Measurements from ENCODE around the gene WDFY4. TPM values are rescaled to one million over a fixed set of nuclear protein-coding genes. Genes with fewer than 3 reads are reported as not detected.

Gene WDFY4
- total RNA-seq, 3 donors from 2014 or later = 2.3 to 7.0 (median 5.8) TPM

DNA sequence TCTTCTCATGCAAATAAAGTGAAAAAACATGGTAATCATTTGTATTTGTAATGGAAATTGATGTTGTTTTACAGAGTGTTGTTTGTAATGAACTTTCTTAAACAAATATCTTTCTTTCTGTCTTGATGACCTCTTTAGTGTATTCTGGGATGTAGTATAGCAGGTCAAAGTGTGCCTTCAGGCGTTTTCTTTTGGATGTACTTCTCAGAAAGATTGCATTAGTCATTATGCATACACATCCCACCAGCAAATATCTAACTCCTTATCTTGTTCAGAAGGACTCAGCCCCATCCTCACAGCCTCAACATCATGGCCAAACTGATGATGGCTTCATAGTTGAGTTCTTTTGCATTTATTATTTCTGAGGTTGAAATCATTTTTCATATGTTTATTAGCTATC, 130.3 kb downstream of the WDFY4 start:
- TF ChIP-seq, protein P1, sequence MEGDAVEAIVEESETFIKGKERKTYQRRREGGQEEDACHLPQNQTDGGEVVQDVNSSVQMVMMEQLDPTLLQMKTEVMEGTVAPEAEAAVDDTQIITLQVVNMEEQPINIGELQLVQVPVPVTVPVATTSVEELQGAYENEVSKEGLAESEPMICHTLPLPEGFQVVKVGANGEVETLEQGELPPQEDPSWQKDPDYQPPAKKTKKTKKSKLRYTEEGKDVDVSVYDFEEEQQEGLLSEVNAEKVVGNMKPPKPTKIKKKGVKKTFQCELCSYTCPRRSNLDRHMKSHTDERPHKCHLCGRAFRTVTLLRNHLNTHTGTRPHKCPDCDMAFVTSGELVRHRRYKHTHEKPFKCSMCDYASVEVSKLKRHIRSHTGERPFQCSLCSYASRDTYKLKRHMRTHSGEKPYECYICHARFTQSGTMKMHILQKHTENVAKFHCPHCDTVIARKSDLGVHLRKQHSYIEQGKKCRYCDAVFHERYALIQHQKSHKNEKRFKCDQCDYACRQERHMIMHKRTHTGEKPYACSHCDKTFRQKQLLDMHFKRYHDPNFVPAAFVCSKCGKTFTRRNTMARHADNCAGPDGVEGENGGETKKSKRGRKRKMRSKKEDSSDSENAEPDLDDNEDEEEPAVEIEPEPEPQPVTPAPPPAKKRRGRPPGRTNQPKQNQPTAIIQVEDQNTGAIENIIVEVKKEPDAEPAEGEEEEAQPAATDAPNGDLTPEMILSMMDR (IDR thresholded peaks at IDR 0.05) = no peak
- no peak for TF ChIP-seq POLR2AphosphoS5 (IDR thresholded peaks at IDR 0.05)
- no peak for TF ChIP-seq POLR2A (IDR thresholded peaks at IDR 0.05)

DNA sequence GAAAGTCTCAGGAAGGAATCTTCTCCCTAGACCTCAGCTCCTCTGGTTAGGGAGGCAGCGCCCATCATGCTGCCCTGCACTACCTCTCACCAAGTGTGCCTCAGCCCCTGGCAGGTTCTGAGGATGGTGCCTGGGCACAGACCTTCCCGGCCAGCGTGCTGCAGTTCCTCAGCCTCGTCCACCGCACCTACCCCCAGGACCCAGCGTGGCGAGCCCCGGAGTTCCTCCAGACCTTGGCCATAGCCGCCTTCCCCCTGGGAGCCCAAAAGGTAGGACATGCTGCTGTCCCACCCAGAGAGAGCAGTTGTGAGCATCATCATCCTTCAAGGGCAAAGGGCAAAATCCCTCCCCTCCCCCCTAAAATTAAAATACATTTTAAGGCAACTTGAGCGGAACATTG, 132.5 kb downstream of the WDFY4 start:
- H3K27ac ChIP-seq = no peak overlapping the region
- H3K4me3 ChIP-seq = no peak overlapping the region
- peaks cover 0 to 4% of the 10 kb centered on the region in 2 donors for H3K9me3 ChIP-seq
- intact Hi-C loops (cut with DNase I; ENCODE audit: low total_unique reads) = no loop called here
- TF ChIP-seq, protein P1 (IDR thresholded peaks at IDR 0.05) = no peak
- TF ChIP-seq POLR2A (IDR thresholded peaks at IDR 0.05) = no peak
- TF ChIP-seq POLR2AphosphoS5 (IDR thresholded peaks at IDR 0.05) = no peak
- H3K4me1 ChIP-seq = no peaks in the 10 kb centered on the region
- no peaks in the 10 kb centered on the region for H3K36me3 ChIP-seq
- no peaks in the 10 kb centered on the region for H3K27me3 ChIP-seq
- DNase-seq (ENCODE audit: low spot score in 2 of 2) = no peak

More for the DNA sequence above, 130.3 kb downstream of the WDFY4 start:
- H3K4me1 ChIP-seq = no peaks in the 10 kb centered on the region
- no peak for DNase-seq (ENCODE audit: low spot score in 2 of 2)
- H3K27ac ChIP-seq = no peak overlapping the region
- no peaks in the 10 kb centered on the region for H3K36me3 ChIP-seq
- intact Hi-C loops (cut with DNase I; ENCODE audit: low total_unique reads) = no loop called here
- H3K9me3 ChIP-seq = no peaks in the 10 kb centered on the region
- H3K4me3 ChIP-seq = no peak overlapping the region
- no peaks in the 10 kb centered on the region for H3K27me3 ChIP-seq

DNA sequence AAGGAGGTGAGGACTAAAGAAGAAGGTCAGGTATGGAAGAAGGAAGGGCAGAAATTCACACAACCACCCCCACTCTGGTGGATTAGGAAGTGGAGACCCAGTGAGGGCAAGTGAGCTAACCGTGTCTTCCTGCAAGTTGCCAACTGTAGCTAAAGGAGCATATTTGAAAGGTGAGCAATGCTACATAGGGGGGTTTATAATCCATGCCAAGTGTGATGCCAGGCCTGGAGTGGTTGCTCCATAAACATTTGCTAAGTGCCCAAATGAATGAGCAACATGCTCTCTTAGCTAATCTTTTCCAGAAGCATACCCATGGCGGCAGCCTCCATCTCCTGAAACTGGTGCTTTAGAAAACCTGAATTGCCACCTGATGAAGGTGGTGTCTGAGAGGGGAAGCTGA, 133.4 kb downstream of the WDFY4 start:
- Histone ChIP-seq H3K4me1 (no peaks in the 10 kb centered on the region), H3K27ac (no peak overlapping the region), H3K9me3 (peaks cover 0 to 4% of the 10 kb centered on the region in 2 donors), H3K27me3 (no peaks in the 10 kb centered on the region), H3K36me3 (no peaks in the 10 kb centered on the region), H3K4me3 (no peak overlapping the region)
- DNase-seq (ENCODE audit: low spot score in 2 of 2) = no peak
- TF ChIP-seq, protein P1 (IDR thresholded peaks at IDR 0.05) = no peak
- TF ChIP-seq POLR2AphosphoS5 (IDR thresholded peaks at IDR 0.05) (no peak), POLR2A (IDR thresholded peaks at IDR 0.05) (no peak)
- intact Hi-C loops (cut with DNase I; ENCODE audit: low total_unique reads) = no loop called here

DNA sequence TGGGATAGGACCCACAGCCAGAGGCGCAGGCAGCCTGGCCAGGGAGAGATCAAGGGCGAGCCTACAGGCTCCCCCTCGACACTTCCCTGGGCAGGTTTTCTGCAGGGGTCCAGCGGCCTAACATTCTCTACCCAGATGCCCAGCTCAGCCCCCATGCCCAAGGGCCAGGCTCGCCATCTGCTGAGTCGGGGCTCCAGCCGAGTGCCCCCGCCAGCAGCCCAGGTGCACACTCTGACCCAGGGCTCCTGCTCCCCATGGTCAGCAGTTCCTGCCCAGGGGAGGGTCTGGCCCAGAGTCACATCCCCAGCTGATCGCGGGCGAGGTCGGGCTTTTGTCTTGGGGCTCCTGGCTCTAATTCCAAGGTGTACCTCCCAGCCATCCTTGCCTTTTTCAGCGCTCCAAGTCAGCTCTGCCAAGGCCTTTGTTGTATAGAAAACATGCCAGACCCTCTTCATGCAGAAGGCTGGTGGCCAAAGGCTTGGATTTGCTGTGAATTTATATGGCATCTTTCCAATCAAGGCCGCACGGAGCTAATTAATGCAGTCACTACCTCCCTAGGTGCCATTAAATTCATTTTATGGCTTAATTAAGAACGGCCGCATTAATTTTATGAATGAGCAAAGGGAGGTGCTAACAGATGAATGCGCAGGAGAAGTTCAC, 134.3 kb downstream of the WDFY4 start:
- Histone ChIP-seq H3K4me3 (no peak overlapping the region), H3K27me3 (no peaks in the 10 kb centered on the region), H3K9me3 (peaks cover 0 to 4% of the 10 kb centered on the region in 2 donors), H3K4me1 (no peaks in the 10 kb centered on the region), H3K27ac (no peak overlapping the region), H3K36me3 (no peaks in the 10 kb centered on the region)
- TF ChIP-seq POLR2AphosphoS5 (IDR thresholded peaks at IDR 0.05) (no peak), POLR2A (IDR thresholded peaks at IDR 0.05) (no peak)
- TF ChIP-seq, protein P1 (IDR thresholded peaks at IDR 0.05) = no peak
- DNase-seq (ENCODE audit: low spot score in 2 of 2) = no peak
- intact Hi-C loops (cut with DNase I; ENCODE audit: low total_unique reads) = no loop called here

DNA sequence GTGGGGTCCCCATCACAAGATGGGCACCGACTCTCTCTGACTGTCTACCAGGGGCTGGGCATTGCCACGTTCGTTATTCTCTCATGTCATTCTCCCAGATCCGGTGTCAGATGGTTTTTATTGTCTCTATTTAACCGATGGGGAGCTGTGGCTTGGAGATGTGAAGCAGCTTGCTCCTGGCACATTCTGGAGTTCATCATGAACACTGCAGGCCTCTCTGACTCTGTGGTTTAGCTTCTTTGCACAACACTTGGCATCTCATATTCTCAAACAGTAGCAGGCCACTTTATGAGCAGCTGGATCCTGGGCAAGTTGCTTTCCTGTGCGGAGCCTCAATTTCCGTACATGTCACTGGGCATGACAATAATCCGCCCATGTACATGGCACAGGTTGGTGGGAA, 135.1 kb downstream of the WDFY4 start:
- Histone ChIP-seq H3K9me3 (peaks cover 0 to 4% of the 10 kb centered on the region in 2 donors), H3K4me3 (no peak overlapping the region), H3K27ac (no peak overlapping the region), H3K4me1 (no peaks in the 10 kb centered on the region), H3K27me3 (no peaks in the 10 kb centered on the region), H3K36me3 (no peaks in the 10 kb centered on the region)
- TF ChIP-seq POLR2A (IDR thresholded peaks at IDR 0.05) (no peak), POLR2AphosphoS5 (IDR thresholded peaks at IDR 0.05) (no peak)
- TF ChIP-seq, protein P1 (IDR thresholded peaks at IDR 0.05) = no peak
- DNase-seq (ENCODE audit: low spot score in 2 of 2) = no peak
- intact Hi-C loops (cut with DNase I; ENCODE audit: low total_unique reads) = no loop called here

Data from breast epithelium (tissue), 4 donors.